Chondrocyte (in vitro differentiated cells): ENCODE measurements around the gene ANKFN1. TPM values are rescaled to one million over a fixed set of nuclear protein-coding genes. Genes with fewer than 3 reads are reported as not detected.

Experiments used
- DNase-seq: peaks from one replicate; pipeline ENCODE4 v3.0.0; 2021; ENCODE audit warnings: mixed read lengths, low spot score
- H3K27ac Mint-ChIP-seq: one replicate; pipeline ENCODE4 v1.8.0; 2021; ENCODE audit warnings: mild to moderate bottlenecking, moderate library complexity, mixed read lengths; ENCODE audit not compliant: unreplicated experiment
- H3K27me3 Mint-ChIP-seq: 2 replicates; pipeline ENCODE4 v1.8.0; 2021; ENCODE audit warnings: low read depth, mixed read lengths
- H3K36me3 Mint-ChIP-seq: 2 replicates; pipeline ENCODE4 v1.8.0; 2021; ENCODE audit warnings: low read depth, mixed read lengths
- H3K4me1 Mint-ChIP-seq: 2 replicates; pipeline ENCODE4 v1.8.0; 2021; ENCODE audit warnings: low read depth, mild to moderate bottlenecking, mixed read lengths
- H3K4me3 Mint-ChIP-seq: one replicate; pipeline ENCODE4 v1.8.0; 2021; ENCODE audit warnings: mild to moderate bottlenecking, moderate library complexity, mixed read lengths; ENCODE audit not compliant: unreplicated experiment
- H3K9me3 Mint-ChIP-seq: 2 replicates; pipeline ENCODE4 v1.8.0; 2021; ENCODE audit warnings: low read depth, mixed read lengths
- CTCF ChIP-seq: fragments of 200-600 bp; sonication (generic); IDR thresholded peaks from 2 replicates; pipeline ENCODE4 v1.5.0; 2021; ENCODE audit warnings: antibody characterized with exemption, mild to moderate bottlenecking, moderate library complexity
- total RNA-seq: library from RNA; stranded (reverse); gene quantifications from 3 replicates; pipeline ENCODE4 v1.2.1, GENCODE V29; 2021

The ANKFN1 gene
- total RNA-seq, 1 donor from 2014 or later, result not detected

- peaks cover 10% of the 10 kb centered on the region for H3K9me3 Mint-ChIP-seq
- no peaks in the 10 kb centered on the region for H3K27me3 Mint-ChIP-seq
- H3K4me1 Mint-ChIP-seq, result peaks cover 10% of the 10 kb centered on the region
- no peaks in the 10 kb centered on the region for H3K36me3 Mint-ChIP-seq
- DNase-seq, result no peak
- H3K4me3 Mint-ChIP-seq, result no peak overlapping the region
- no peak overlapping the region for H3K27ac Mint-ChIP-seq
- TF ChIP-seq CTCF, result no peak
Observed at GRCh38 chr17:56351675-56352074, 198.4 kb downstream of the ANKFN1 start.

DNA sequence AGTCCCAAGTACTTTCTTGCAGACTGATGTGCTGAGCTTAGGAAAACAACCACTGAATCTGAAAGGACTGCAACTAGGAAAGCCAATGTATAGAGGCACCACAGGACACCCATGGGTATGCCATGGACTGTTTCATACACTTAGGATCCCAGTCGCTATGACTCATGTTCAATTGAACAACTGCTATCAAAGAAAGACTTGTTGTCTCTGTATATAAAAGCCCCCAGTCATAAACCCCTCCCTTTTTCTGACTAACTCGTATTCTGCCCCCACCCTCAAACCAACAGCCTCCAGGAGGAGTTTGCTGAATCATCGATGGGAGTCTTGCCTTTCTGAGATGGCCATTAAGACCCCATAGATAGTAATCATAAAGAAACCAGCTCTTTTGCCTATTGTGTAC, 205.4 kb downstream of the ANKFN1 start:
- peaks cover 3% of the 10 kb centered on the region for H3K9me3 Mint-ChIP-seq

DNA sequence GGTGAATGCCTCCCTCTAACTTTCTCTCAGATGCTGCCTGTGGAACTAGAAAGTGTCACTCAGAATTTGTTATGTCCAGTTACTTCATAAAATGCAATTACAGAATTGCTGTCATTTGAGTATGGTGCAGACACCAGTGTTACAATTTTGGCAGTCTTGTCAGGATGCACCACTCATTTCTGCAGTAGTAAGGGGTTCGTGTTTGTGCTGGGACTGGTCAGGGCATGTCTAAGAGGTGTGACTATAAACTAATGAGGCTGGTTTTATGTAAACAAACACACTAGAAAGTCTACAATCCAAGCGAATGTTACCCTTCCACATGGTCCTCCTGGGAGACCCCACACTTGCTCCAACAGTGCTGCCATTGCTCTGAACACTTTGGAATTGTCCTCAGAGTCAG, 206.2 kb downstream of the ANKFN1 start:
- H3K4me1 Mint-ChIP-seq, result no peaks in the 10 kb centered on the region
- H3K36me3 Mint-ChIP-seq, result no peaks in the 10 kb centered on the region
- H3K9me3 Mint-ChIP-seq, result peaks cover 3% of the 10 kb centered on the region

More for the DNA sequence above, 205.4 kb downstream of the ANKFN1 start:
- Mint-ChIP-seq H3K4me3 (no peak overlapping the region), H3K27me3 (peaks cover under 1% of the 10 kb centered on the region), H3K27ac (no peak overlapping the region), H3K4me1 (no peaks in the 10 kb centered on the region), H3K36me3 (no peaks in the 10 kb centered on the region)
- DNase-seq, result no peak
- TF ChIP-seq CTCF, result no peak

DNA sequence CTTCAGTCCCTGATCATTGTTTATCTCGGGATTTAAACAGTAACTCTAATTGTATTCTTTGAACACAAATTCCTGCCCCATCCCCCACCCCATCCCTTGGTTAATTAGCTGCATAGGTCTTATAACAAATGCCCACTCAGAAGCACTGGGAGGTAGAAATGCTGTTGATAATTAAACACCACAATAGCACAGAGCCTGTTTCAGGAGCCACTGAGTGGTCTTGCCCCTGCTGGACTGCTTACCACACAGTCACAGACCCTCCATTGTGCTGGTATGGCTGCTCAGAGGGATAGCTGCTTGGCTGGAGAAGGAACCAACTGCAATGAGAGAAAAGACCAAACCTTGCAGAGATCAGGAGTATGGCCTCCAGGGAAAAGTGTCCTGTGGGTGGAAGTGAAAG, 214.1 kb downstream of the ANKFN1 start:
- H3K27ac Mint-ChIP-seq, result no peak overlapping the region

More for the DNA sequence above, 206.2 kb downstream of the ANKFN1 start:
- no peak overlapping the region for H3K4me3 Mint-ChIP-seq
- no peak for TF ChIP-seq CTCF
- H3K27me3 Mint-ChIP-seq, result peaks cover 2% of the 10 kb centered on the region
- no peak for DNase-seq
- no peak overlapping the region for H3K27ac Mint-ChIP-seq

GRCh38 chr17:56373981-56374833, 220.9 kb downstream of the ANKFN1 start:
- Mint-ChIP-seq H3K4me3 (no peak overlapping the region), H3K27me3 (peaks cover 1% of the 10 kb centered on the region), H3K4me1 (no peaks in the 10 kb centered on the region), H3K9me3 (no peaks in the 10 kb centered on the region), H3K27ac (no peak overlapping the region), H3K36me3 (no peaks in the 10 kb centered on the region)
- TF ChIP-seq CTCF, result no peak
- DNase-seq, result no peak

More for the DNA sequence above, 214.1 kb downstream of the ANKFN1 start:
- Mint-ChIP-seq H3K4me1 (no peaks in the 10 kb centered on the region), H3K36me3 (no peaks in the 10 kb centered on the region), H3K27me3 (peaks cover 2% of the 10 kb centered on the region), H3K4me3 (no peak overlapping the region), H3K9me3 (peaks cover 1% of the 10 kb centered on the region)
- TF ChIP-seq CTCF, result no peak
- no peak for DNase-seq
